ENCODE measurements around the gene UNC45A. TPM values are rescaled to one million over a fixed set of nuclear protein-coding genes. Genes with fewer than 3 reads are reported as not detected.

UNC45A gene
- total RNA-seq, 1 donor from 2014 or later, result 74.1 TPM

DNA sequence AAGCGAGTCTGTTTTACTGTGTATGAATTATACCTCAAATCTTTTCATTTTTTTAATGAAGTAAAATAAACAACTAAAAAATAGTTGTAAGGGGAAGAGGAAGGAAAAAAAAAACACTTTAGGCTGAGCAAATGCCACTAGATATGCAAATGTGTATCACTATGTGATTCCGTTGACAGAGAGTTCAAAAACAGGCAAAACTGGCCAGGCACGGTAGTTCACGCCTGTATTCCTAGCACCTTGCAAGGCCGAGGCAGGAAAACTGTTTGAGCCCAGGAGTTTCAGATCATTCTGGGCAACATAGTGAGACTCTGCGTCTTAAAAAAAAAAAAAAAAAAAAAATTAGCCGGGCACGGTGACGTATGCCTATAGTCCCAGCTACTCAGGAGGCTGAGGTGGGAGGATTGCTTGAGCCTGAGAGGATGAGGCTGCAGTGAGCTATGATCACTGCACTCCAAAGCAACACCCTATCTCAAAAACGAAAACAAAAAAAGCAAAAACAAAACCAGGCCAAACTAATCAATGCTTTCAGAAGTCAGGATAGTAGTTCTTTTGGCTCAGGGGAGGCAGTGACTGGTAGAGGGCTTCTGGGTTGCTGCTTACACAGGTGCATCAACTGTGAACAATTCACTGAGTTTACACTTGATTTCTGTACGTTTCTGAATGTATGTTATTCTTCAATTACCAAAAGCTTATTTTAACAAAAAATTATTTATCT is 51.9 kb downstream of the UNC45A start:
- H3K27ac Mint-ChIP-seq, result peak overlapping the region; percentile 71
- intact Hi-C loops (cut with micrococcal nuclease), result no loop called here
- no peak for DNase-seq (ENCODE audit: low spot score)
- H3K27me3 Mint-ChIP-seq (ENCODE audit: low read depth), result no peaks in the 10 kb centered on the region
- H3K9me3 Mint-ChIP-seq, result no peaks in the 10 kb centered on the region
- H3K4me3 Mint-ChIP-seq (ENCODE audit: low read depth), result no peak overlapping the region
- H3K4me1 Mint-ChIP-seq (ENCODE audit: low read depth), result peaks cover 41% of the 10 kb centered on the region
- peaks cover 41% of the 10 kb centered on the region for H3K36me3 Mint-ChIP-seq (ENCODE audit: low read depth)

DNA sequence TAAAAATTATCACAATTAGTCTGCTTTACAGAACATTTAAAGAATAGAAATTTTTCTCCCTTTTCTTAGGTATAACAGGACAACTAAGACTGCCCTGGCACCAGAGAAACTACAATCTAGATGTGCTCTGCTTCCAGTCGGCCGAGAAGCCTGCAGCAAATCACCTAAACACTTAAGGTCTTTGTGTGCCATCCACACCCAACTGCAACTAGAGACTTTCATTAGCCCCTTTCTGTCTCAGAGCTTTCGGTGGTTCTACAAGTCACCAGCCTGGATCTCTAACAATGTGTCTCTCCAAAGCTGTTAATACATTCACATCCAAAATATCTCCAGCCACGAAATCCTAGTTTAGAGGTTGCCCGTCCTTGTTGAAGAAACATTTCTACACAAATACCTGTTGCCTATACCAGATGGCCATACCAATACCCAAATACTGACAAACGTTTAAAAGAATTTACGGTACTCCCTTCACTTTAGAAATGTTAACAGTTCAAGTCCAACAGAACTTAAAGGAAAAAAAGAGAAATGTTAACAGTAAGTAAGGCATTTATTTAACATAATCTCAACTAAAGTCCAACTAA is 52.6 kb downstream of the UNC45A start:
- no peaks in the 10 kb centered on the region for H3K9me3 Mint-ChIP-seq
- peaks cover 44% of the 10 kb centered on the region for H3K4me1 Mint-ChIP-seq (ENCODE audit: low read depth)
- intact Hi-C loops (cut with micrococcal nuclease), result no loop called here
- H3K27ac Mint-ChIP-seq, result peak overlapping the region; percentile 39
- DNase-seq (ENCODE audit: low spot score), result no peak
- H3K36me3 Mint-ChIP-seq (ENCODE audit: low read depth), result peaks cover 40% of the 10 kb centered on the region
- no peaks in the 10 kb centered on the region for H3K27me3 Mint-ChIP-seq (ENCODE audit: low read depth)
- no peak overlapping the region for H3K4me3 Mint-ChIP-seq (ENCODE audit: low read depth)

DNA sequence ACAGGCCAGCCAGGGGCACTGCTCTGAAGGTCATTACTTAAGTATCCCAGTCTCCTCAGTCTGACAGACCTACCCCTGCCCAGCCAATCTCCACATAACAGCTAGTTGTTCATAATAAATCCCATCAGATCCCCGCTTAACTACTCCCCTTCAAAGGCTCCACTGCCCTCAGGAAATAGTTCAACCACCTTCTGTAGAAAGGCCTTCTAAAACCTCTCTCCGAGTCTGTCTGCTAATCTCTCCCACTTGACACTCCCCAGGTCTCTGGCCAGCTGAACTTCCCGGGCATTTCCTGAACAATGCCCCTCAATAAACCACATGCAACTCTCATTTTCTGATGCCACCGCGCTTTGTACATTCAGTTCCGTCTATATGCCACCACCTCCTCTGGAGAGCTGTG is 53.2 kb downstream of the UNC45A start:
- Mint-ChIP-seq H3K27ac (peak overlapping the region; percentile 42), H3K27me3 (ENCODE audit: low read depth) (no peaks in the 10 kb centered on the region), H3K36me3 (ENCODE audit: low read depth) (peaks cover 35% of the 10 kb centered on the region), H3K4me3 (ENCODE audit: low read depth) (no peak overlapping the region), H3K9me3 (no peaks in the 10 kb centered on the region), H3K4me1 (ENCODE audit: low read depth) (peaks cover 43% of the 10 kb centered on the region)
- intact Hi-C loops (cut with micrococcal nuclease), result no loop called here
- DNase-seq (ENCODE audit: low spot score), result no peak

- H3K9me3 Mint-ChIP-seq, result no peaks in the 10 kb centered on the region
- no peaks in the 10 kb centered on the region for H3K27me3 Mint-ChIP-seq (ENCODE audit: low read depth)
- no peak overlapping the region for H3K27ac Mint-ChIP-seq
- no peak for DNase-seq (ENCODE audit: low spot score)
- H3K4me1 Mint-ChIP-seq (ENCODE audit: low read depth), result peaks cover 38% of the 10 kb centered on the region
- peaks cover 29% of the 10 kb centered on the region for H3K36me3 Mint-ChIP-seq (ENCODE audit: low read depth)
- no peak overlapping the region for H3K4me3 Mint-ChIP-seq (ENCODE audit: low read depth)
- intact Hi-C loops (cut with micrococcal nuclease), result no loop called here
These were observed 54.1 kb downstream of the UNC45A start for GRCh38 chr15:90989040-90989768.

DNA sequence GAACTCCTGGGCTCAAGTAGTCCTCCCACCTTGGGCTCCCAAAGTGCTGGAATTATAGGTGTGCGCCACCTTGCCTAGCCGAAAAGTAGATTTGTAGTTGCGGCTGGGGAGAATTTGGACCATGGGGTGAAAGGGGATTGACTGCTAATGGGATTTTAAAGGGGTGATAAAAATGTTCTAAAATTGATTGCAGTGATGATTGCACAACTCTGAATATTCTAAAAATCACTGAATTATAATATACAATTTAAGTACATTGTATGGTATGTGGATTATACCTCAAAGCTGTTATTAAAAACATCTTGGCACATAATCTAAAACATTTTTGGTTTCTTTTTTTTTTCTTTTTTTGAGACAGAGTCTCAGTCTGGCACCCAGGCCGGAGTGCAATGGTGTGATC is 55.4 kb downstream of the UNC45A start:
- no peaks in the 10 kb centered on the region for H3K9me3 Mint-ChIP-seq
- peaks cover 37% of the 10 kb centered on the region for H3K4me1 Mint-ChIP-seq (ENCODE audit: low read depth)
- intact Hi-C loops (cut with micrococcal nuclease), result loop anchor here (5.0 kb wide), 1 partner anchor 33 kb away; no protein-coding TSS in a partner anchor

DNA sequence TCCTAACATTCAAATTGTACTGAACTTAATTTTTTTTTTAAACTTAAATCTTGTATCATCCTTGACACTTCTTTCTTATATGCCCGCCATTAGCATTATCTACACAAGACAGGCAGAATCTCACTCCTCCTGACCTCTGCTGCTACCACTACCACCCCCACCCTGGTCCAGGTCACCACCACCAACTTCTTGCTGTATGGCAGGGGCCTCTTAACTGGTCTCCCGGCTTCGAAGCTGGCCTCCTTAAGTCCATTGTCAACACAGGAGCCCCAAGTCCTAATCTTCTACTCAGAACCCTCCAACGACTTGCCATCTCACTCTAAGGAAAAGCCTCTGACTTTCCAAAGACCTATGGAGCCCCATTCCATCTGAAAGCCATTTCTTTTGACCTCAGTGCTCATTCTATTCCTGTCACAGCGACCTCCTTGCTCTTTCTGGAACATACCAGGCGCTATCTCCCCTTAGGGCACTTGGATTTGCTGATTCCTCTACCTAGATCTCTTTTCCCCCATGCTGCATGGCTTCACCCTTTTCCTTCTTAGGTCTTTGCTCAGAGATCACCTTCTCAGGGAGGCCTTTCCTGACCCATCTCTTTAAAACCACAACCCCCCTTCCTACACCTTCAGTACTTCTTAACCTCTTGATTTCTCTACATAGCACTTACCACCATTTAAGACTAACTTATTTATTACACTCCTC is 56.7 kb downstream of the UNC45A start:
- Mint-ChIP-seq H3K4me1 (ENCODE audit: low read depth) (peaks cover 39% of the 10 kb centered on the region), H3K9me3 (no peaks in the 10 kb centered on the region), H3K27ac (peak overlapping the region; percentile 46), H3K27me3 (ENCODE audit: low read depth) (no peaks in the 10 kb centered on the region), H3K4me3 (ENCODE audit: low read depth) (peak overlapping the region; percentile 4), H3K36me3 (ENCODE audit: low read depth) (peaks cover 17% of the 10 kb centered on the region)
- intact Hi-C loops (cut with micrococcal nuclease), result loop anchor here (5.0 kb wide), 1 partner anchor 34 kb away; no protein-coding TSS in a partner anchor
- DNase-seq (ENCODE audit: low spot score), result no peak

More for the DNA sequence above, 55.4 kb downstream of the UNC45A start:
- Mint-ChIP-seq H3K4me3 (ENCODE audit: low read depth) (no peak overlapping the region), H3K27ac (no peak overlapping the region), H3K36me3 (ENCODE audit: low read depth) (peaks cover 24% of the 10 kb centered on the region), H3K27me3 (ENCODE audit: low read depth) (no peaks in the 10 kb centered on the region)
- no peak for DNase-seq (ENCODE audit: low spot score)

DNA sequence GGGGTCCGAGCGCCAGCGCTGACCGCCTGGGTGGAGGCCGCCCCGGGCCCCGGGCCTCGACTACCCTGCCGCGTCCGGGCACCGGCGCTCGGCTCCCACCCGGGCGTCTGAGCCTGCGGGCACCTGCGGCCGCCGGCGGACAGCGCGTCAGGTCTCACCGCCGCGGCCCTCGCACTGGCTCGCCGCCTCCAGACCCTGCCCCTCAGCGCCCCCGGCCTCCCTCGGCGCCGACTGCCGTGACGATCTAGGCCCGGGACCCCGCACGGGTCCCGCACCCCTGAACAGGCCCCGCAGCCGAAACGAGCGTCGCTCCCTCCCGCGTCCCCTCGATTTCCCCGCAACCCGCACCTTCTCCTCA is 59.0 kb downstream of the UNC45A start:
- intact Hi-C loops (cut with micrococcal nuclease), result loop anchor here (2.0 to 5.0 kb wide), 3 partner anchors 29 to 59 kb away; partner anchors contain the start of genes UNC45A and VPS33B
- Mint-ChIP-seq H3K27ac (peak overlapping the region; percentile 100), H3K36me3 (ENCODE audit: low read depth) (peaks cover 37% of the 10 kb centered on the region), H3K4me3 (ENCODE audit: low read depth) (peak overlapping the region; percentile 100), H3K9me3 (no peaks in the 10 kb centered on the region), H3K4me1 (ENCODE audit: low read depth) (peaks cover 27% of the 10 kb centered on the region), H3K27me3 (ENCODE audit: low read depth) (no peaks in the 10 kb centered on the region)
- DNase-seq (ENCODE audit: low spot score), result no peak

DNA sequence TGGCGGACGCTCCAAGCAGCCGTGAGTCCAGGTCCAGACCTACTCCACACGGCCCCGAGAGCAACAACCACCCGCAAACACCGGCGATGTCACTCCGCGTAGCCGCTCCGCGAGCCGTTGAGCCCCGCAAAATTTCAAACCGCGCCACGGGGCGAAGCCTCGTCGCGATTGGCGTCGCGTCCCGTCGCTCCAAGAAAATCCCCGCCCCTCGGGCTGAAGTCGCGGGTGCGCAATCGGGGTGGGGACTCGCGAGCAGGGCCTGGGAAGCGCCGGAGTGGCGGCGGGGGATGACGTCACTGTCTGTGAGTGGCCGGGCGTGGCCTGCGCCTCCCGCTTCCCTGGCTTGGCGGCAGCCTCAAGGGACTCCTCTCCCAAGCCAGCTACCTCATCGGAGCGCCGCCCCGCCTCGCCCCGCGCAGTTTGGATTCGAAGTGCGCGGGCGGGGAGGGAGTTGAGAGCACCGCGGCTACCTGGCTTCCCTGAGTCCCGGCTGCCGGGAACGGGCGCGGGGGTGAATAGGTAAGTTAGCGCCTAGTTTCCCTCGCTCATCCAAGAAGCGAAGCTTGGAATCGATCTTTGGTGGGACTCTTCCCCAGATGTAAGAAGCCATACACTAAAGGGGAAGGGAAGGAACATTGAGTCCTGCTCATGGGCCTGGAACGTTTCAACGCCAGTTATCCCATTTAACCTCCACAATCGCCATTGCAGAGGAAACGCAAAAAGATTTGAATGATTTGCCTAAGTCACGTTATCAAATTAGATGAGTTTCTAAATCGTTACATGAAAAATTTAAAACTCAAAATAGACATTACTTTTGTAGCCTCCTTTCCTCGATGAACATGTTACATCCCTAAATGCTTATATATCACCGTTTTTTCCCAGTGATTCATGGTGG is 59.6 kb downstream of the UNC45A start, which contains the start of gene PRC1:
Gene PRC1 (minus strand): TSS at position 119 of the 895 bp plus-strand sequence. CDS start 118 bp downstream, at position 1.
- Mint-ChIP-seq H3K27me3 (ENCODE audit: low read depth) (no peaks in the 10 kb centered on the region), H3K9me3 (no peaks in the 10 kb centered on the region), H3K4me1 (ENCODE audit: low read depth) (peaks cover 25% of the 10 kb centered on the region), H3K27ac (peak within 1 kb of the TSS; percentile 100), H3K4me3 (ENCODE audit: low read depth) (peak within 1 kb of the TSS; percentile 100), H3K36me3 (ENCODE audit: low read depth) (peaks cover 41% of the 10 kb centered on the region)
- intact Hi-C loops (cut with micrococcal nuclease), result loop anchor here (2.0 to 5.0 kb wide), 3 partner anchors 28 to 60 kb away; partner anchors contain the start of genes UNC45A and VPS33B
- DNase-seq (ENCODE audit: low spot score), result peak; percentile 98

- intact Hi-C loops (cut with micrococcal nuclease), result no loop called here
- peaks cover 54% of the 10 kb centered on the region for H3K36me3 Mint-ChIP-seq (ENCODE audit: low read depth)
These were observed 63.7 kb downstream of the UNC45A start for GRCh38 chr15:90998737-90999136.

GRCh38 chr15:91001209-91001608 is 66.1 kb downstream of the UNC45A start:
- DNase-seq (ENCODE audit: low spot score), result no peak
- intact Hi-C loops (cut with micrococcal nuclease), result no loop called here

More at GRCh38 chr15:90998737-90999136, 63.7 kb downstream of the UNC45A start:
- Mint-ChIP-seq H3K4me1 (ENCODE audit: low read depth) (peaks cover 7% of the 10 kb centered on the region), H3K4me3 (ENCODE audit: low read depth) (no peak overlapping the region), H3K27ac (no peak overlapping the region), H3K9me3 (no peaks in the 10 kb centered on the region), H3K27me3 (ENCODE audit: low read depth) (no peaks in the 10 kb centered on the region)
- DNase-seq (ENCODE audit: low spot score), result no peak

More at GRCh38 chr15:91001209-91001608, 66.1 kb downstream of the UNC45A start:
- no peaks in the 10 kb centered on the region for H3K9me3 Mint-ChIP-seq
- H3K27ac Mint-ChIP-seq, result no peak overlapping the region
- no peaks in the 10 kb centered on the region for H3K27me3 Mint-ChIP-seq (ENCODE audit: low read depth)
- H3K36me3 Mint-ChIP-seq (ENCODE audit: low read depth), result peaks cover 61% of the 10 kb centered on the region
- no peak overlapping the region for H3K4me3 Mint-ChIP-seq (ENCODE audit: low read depth)
- peaks cover 4% of the 10 kb centered on the region for H3K4me1 Mint-ChIP-seq (ENCODE audit: low read depth)
